GM20431 (cell line): Measurements from ENCODE around the gene EPC1.
"Not testable (repeated sequence)": the region's sequence is repeated elsewhere in the genome, so short reads cannot be mapped to it uniquely, and the experiment has no call there.

Experiments
- in situ Hi-C: fragments of 300-500 bp; cut with MseI, MboI; formaldehyde crosslinking; loops from one replicate; pipeline ENCODE4 v1.15.0; 2020; ENCODE audit warnings: low sequenced_read_pairs; ENCODE audit not compliant: unreplicated experiment

EPC1 gene

GRCh38 chr10:32373031-32373430 is 26.1 kb upstream of the EPC1 start:
- in situ Hi-C loops, result no loop called here

DNA sequence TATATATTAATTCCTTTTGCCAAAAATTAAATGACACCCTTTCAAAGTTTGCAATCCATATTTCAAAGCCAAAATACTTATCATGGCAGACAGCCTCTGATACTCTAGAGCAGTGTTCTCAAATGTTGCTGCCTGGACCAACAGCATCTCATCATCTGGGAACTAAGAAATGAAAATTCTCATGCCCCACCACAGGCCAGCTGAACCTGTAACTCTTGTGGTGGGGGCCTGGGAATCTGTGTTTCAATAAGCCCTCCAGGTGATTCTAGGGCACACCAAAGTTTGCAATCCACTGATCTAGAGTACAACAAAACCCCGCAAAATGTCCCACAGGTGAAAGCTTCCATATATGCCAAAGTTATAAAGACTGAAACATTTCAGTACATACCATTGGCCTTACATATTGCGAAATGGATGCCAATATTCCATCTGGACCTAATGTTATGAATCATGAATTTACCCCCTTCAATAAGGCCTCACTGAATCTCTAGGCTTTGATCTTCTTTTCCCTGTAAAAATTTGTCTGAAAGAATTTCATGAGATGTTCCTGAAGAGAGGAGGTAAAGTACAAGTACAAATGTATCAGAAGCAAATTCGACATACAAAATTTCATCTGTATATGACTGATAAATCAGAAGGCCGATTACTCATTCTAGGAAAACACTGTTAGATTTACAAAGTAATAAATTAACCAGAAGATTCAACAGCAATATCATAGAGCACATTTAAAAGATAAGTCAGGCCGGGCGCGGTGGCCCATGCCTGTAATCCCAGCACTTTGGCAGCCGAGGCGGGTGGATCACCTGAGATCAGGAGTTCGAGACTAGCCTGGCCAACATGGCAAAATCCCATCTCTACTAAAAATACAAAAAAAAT is 25.3 kb upstream of the EPC1 start:
- in situ Hi-C loops, result no loop called here

- in situ Hi-C loops, result no loop called here
These were observed 24.1 kb upstream of the EPC1 start for GRCh38 chr10:32371101-32371500.

DNA sequence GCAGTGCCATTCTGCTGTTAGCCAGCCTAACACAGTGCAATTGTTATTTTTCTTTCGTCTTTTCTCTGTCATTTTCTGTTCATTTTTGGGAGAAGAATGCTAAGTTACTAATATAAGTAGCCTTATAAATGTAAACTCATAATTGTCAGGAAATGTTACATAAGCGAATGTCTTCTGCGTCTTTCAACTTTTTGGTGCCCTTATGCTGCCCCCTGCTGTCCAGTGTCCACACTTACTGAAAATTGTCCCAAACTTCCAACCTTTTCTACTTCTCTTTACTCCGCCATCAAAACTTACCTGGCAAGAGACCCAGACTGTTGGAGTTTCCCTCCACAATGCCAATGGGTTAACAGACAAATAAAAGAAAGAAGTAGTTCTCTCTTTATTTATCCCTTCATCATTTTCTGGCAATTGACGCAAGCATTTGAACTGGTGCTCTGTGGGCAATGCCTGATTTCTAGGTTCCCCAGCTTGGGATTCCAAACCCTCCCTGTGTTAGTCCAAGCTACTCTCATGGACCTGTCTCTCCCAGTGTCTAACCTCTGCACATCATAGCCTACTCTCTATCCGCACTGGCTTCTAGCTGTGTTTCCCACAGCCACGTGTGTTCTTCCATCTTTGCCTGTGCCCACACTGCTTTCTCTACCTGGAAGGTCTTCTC is 21.0 kb upstream of the EPC1 start:
- in situ Hi-C loops, result no loop called here

DNA sequence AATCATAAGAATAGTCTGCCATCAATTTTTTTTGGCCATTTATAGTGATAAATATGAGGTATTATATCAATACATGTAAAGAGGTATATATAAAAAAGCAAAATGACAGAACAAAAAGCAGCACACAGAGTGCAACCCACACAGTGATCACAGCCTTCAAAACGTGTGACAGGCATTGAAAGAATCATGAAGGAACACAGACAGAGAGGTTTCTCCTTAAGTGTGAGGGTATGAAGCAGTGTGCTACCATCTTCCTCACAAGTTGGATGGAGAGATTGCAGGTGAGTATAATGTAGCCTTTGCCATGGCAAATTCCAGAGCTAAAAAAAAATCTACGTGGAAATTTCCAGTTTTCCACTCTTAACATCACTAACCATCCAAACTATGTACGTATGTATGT is 19.6 kb upstream of the EPC1 start:
- in situ Hi-C loops, result no loop called here

DNA sequence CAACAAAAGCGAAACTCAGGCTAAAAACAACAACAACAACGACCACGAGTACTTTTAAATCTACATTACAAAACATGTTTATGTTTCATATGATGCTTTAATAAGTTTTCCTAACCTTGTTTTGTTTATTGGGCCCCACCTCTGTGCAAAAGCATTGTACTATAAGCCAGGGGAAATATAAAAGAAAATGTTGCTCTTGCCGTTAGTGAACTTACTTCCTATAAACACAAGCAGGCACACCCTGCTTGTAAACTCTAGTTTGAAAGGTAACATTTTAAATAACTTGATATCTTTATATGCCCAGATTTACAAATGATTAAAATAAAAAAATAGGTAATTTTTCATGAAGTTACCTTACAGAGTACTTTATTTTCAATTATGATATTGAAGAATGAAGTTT is 19.2 kb upstream of the EPC1 start:
- in situ Hi-C loops, result no loop called here

DNA sequence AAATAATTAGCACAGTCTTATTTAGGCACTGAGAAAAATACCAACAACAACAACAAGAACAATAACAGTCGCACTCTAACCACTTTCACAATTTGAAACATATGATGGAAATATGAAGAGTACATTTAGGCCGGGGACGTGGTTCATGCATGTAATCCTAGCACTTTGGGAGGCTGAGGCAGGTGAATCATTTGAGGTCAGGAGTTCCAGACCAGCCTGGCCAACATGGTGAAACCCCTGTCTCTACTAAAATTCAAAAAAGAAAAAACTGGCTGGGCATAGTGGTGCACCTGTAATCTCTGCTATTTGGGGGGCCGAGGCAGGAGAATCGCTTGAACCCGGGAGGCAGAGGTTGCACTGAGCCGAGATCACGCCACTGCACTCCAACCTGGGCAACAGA is 18.4 kb upstream of the EPC1 start:
- in situ Hi-C loops, result not testable (repeated sequence)

GRCh38 chr10:32362571-32362970 is 15.6 kb upstream of the EPC1 start:
- in situ Hi-C loops, result no loop called here

DNA sequence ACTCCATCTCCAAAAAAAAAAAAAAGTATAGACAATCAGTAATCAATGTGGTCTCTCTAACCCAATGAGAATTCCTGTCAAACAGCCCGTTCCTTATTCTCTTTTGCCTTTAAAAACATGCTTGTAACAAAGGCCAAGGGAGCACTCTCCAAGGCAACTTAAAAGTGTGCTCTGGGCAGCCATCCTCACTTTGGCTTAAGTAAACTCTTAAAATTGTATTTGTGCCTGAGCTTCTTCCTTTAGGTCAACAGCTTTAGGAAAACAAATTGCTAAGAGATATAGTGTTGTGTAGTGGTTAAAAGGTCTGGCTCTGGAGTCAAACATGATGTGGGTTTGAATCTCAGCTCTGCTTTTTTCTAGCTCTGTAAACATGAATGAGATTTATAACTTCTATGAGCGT is 13.9 kb upstream of the EPC1 start:
- in situ Hi-C loops, result no loop called here

DNA sequence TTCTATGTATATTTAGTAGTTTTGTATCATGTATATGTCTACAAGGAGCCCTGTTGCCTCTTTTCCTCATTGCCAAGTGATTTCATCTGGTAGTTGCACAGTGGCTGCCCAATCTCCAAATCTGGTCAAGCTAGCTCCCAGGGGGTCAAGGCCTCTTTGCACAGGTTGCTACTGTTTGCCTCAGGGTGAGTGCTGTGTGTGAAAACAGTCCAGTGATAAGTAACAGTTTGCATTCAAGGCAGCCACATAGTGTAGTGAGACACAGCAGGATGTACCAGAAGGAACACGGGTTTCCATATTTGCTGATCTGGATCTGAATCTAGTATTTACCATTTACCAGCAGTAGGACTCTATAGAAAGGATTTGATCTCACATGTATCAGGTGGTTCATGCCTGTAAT is 13.3 kb upstream of the EPC1 start:
- in situ Hi-C loops, result no loop called here

GRCh38 chr10:32357056-32357735 is 10.2 kb upstream of the EPC1 start:
- in situ Hi-C loops, result loop anchor here (10.0 kb wide), 1 partner anchor 102 kb away; no protein-coding TSS in a partner anchor

GRCh38 chr10:32354690-32355089 is 7.7 kb upstream of the EPC1 start:
- in situ Hi-C loops, result loop anchor here (10.0 kb wide), 1 partner anchor 100 kb away; no protein-coding TSS in a partner anchor

DNA sequence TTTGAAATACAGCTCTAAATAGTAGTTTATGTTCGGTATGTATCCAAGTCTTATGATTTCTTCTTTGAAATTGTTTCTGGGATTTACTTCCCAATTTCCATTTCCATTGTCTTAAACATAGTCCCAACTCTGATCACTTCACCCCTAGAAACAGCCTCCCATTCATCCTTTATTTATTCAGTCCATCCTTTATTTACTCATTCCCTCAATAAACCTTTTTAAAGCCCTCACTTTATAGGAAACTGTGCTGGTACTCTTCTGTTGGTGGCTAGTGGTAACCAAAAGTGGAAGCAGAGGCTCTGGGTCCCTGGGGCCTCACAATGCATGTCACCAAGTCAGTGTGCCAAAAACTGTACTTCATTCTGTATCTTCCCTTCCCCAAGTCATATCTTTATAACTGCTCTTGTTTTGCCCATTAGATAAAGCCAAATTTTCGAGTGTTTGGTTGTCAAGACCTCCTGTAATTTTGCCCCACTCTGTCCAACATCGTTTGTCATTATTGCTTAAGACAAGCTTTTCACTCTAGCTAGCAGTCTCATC is 3.9 kb upstream of the EPC1 start:
- in situ Hi-C loops, result loop anchor here (10.0 kb wide), 1 partner anchor 96 kb away; no protein-coding TSS in a partner anchor

GRCh38 chr10:32349968-32350738 is 3.2 kb upstream of the EPC1 start:
- in situ Hi-C loops, result loop anchor here (10.0 kb wide), 1 partner anchor 95 kb away; no protein-coding TSS in a partner anchor

- in situ Hi-C loops, result no loop called here
These were observed 2.2 kb upstream of the EPC1 start for GRCh38 chr10:32349199-32349585.

DNA sequence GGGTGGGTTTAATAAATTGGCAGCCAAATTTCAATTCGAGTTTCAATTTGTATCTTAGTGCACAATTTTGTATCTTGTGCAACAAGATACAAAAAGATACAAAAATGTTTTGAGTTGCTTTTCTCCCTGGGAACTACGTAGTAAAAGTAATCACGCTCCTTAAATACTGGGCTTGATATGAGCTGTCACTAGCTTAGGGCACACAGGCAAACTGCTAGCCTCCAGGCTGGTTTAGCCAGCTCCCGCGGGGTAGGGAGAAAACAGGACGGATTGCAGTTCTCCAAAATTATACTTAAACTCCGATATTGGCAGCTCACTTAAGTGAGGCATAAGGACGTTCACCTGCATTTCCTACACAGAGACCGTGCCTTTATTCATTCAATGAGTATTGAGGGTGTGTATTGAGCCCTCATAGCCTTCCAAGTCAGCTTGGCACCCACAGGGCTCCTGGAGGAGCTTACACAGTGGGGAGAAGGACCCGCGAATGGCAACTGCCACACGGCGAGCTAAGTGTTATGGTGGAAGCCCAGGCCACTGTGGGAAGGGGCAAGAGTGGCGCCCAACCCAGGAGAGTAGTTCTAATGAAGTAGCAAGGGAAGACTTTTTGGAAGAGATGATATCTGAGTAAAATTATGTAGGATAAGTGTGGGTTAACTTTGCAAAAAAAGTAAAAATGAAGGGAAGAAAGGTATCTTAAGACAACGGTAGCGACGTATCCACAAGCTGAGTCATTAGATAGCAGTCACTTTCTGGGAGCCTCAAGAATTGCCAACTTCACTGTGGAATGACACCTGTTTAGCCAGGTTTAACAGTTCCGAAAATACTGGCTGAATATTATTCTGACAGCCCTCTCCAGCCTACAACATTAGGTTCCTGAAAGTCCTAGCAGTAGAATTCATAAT is 1.6 kb upstream of the EPC1 start:
- in situ Hi-C loops, result no loop called here

- in situ Hi-C loops, result no loop called here
These were observed 535 bp upstream of the EPC1 start for GRCh38 chr10:32347363-32348022.

GRCh38 chr10:32346134-32346550 is 816 bp downstream of the EPC1 start:
- in situ Hi-C loops, result no loop called here
